ENCODE measurements around the gene GABRR2.
"Not testable (repeated sequence)": the region's sequence is repeated elsewhere in the genome, so short reads cannot be mapped to it uniquely, and the experiment has no call there.

GABRR2 gene

DNA sequence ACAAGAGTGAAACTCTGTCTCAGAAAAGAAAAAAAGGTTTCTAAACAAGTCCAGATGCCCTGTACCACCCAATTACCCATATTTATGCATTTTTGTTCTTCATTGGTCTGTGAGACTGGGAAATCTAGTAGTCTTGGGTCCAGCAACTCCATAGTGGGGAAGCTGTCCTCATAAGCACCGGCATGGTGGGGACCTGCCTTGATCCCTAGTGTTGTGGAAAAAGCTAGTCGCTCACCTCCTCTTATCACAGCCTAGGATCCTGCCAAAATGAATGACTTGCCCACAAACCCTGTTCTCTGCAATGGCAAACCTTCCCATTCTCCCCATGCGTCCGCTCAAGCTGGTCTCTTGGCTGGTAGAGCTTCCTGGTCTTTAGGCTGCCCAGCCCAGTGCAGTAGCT lies 59.7 kb downstream of the GABRR2 start:
- no peak for DNase-seq

DNA sequence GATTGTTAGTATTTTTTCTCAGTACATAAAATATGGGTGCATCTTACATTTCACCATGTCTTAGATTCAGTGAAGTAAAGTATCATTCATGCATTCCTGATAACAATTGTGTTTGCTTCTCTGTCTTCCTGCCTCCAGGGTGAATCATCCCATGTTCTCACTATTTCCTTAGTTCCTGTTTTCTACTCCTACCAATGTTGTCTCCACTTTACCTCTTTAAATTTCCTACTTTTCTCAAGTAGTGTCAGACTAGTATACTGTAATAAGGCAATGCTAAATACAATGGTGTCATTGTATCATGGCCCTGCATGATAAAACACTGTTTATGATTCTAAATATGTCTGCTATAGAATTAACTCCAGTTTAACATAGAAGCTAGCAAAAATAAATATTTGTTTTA lies 60.5 kb downstream of the GABRR2 start:
- no peak for DNase-seq

DNA sequence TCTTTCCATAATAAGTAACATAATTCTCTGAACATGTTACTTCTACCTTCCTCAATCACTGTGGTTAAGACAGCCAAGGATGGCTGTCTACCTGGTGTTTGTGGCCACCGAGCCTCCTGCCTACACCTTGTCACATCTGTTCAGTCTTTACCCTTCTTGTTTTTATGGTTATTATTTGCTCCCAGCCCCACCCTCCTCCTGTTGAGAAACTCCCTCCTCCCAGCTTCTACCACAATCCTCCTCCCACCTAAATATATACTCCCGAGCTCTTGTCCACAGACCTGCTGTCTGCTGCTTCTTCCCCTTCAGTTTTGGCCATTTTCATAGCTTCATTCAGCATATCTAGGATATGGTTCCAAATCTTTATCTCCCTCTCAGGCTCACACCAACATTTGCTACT lies 62.2 kb downstream of the GABRR2 start:
- DNase-seq: no peak

DNA sequence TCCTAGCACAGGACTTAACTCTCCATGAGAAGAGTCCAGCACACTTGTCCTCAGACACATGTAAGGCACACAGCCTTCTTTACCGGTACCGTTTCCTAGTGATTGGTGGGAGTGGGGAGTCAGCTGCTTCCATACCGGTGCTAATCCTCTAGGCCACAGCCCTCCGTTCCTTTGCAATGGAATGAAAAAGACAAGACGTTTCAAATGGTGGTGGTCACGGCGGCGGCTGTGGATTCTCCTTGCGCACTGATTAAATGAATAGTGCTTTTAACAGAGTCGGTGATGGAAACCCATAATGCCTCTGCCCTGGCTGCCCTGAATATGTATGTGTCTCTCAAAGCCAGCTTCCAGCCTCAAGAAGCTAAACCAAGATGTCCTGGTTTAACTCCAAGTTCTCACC lies 63.1 kb downstream of the GABRR2 start:
- no peak for DNase-seq

DNA sequence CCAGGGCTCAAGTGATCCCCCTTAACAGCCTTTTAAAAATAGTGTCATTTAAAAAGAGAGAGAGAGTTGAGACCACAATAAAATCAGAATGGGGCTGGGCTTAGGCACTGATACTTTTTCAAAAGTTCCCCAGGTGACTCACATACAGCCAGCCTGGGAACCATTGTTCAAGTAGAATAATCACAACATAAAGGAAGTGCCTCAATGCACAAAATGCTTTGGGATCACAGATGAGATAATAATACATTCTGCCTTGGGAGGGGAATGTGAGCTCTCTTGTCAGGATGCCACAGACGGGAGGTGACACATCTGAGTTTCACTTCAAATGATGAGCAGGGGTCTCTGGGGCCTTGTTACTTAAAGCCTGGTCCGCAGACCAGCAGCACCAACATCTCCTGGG lies 63.9 kb downstream of the GABRR2 start:
- DNase-seq: no peak

DNA sequence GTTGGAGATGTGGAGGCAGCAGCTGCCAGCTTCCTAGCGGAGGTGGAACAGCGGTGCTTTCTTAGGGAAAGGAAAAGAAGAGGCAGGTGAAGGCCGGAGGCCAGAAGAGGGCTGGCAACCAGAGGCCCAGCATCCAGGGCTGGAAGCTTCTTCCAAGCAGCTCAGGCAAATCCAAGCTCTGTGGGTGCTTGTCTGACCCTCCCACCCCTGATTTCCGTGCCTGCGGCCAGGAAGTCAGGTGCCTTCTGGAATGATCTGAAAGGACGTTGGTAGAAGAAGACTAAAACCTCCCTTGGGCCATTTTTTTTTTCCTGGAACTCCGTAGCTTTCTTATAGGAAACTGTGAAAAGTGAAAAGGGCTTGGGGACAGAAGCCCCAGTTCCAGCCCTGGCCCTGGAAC lies 64.9 kb downstream of the GABRR2 start:
- DNase-seq: no peak

DNA sequence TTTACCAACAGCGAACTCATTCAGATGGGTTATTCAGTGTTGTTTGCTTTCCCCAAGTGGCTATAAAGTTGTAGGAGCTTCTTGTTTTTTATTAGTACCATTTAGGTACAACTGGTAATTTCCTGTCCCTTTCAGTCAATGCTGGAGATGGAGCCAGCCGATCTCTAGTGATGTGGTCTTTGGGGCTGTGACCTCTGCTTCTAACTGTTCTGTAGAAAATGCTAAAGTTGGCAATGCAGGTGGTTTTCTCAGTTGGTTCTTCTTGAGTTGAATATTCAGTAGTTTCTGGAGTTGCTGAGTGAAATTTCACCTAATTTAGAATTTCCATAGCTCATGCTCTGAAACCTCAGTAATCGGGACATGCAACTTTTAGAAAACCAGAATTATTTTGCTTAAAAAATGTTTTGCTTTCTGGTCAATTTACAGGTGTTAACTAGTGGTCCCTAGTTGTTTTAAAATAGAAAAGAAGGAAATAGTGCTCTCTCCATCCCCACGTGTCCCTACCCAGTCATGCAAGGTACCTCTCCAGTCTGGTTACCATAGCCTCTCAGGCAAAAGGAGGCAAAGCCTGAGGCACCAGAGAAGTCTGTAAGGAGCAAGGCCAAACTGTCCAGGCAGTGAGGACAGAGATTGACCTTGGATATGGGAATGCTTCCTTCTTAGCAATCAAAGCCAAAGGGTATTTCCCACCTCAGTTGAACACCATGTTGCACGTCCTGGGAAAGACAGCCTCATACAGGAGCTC lies 70.7 kb downstream of the GABRR2 start:
- DNase-seq: no peak

DNA sequence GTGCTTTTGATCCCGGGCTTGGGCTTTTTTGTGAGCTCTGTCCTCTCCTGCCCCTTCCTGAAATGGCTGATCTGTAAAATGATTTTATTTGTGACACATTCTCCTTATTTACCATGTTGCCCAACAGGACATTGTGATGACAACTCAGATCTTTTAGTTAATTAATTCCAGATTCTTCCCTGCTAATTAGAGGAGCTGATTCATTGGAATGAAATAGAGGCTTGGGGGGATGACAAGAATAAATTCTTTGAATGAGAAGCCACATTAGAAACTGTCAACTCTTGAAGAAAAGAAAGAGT lies 71.8 kb downstream of the GABRR2 start:
- DNase-seq: no peak

DNA sequence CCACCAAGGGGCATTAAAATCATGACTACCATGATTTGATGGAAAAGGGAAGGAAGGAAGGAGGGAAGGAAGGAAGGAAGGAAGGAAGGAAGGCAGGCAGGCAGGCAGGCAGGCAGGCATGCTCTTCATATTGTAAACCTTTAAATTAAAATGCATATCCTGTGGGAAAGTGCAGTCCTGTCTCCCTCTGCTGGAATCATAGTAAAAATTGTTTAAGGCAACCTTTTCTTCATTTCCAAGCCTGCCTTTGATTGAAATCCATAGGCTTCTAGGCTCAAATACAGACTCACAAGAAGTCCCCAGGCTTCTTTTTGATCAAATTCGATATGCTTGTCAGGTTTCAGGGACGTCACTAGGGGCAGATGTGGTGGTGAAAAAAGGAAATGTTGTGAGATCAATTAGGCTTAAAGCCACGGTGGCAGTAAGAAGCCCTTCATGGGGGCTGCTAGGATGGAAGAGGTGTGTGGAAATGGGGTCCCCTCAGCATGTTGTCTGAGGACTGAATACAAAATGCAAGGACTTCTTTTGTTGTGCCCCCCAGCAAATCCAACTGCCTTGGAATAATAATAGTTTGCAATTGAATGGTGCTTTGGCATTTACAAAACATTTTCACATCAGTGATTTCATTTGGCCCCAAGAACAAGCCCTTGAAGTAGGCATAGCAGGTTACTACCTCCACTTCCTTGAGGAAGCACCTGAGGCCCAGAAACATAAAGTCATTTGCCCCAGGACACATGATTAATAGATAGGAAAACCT lies 72.3 kb downstream of the GABRR2 start:
- no peak for DNase-seq

DNA sequence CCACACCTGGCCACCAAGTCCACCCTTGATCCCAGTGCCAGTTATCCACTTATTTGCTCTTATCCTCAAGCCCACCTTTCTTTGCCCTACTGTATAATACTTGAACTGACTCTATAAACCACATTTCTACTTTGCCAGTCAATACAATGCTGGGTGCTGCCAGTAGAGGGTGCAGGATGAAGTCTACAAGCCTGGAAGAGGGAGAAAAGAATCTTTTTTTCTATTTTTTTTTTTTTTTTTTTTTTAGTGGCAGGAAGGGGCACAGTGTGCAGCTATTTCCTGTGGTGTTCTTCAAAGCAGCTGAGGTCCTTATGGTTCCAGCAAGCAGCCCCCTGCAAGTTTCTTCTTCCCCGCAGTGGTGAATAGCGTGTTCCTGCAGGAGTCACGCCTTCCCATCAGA lies 75.8 kb downstream of the GABRR2 start:
- peak; percentile 40 for DNase-seq

DNA sequence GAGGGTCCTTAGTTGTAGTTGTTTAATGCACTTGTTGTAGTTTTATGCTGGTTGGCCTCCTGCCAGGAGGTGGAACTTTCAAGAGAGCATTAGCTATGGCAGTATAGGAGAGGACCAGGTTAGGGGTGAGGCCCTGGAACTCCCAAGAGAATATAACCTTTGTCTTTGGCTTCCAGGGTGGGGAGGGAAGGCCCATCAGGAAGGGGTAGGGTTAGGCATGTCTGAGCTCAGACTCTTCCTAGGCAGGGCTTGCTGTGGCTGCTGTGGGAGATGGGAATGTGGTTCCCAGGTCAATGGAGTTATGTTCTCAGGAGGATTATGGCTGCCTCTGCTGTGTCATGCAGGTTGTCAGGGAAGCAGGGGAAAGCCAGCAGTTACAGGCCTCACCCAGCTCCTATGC lies 77.9 kb downstream of the GABRR2 start:
- DNase-seq: no peak

DNA sequence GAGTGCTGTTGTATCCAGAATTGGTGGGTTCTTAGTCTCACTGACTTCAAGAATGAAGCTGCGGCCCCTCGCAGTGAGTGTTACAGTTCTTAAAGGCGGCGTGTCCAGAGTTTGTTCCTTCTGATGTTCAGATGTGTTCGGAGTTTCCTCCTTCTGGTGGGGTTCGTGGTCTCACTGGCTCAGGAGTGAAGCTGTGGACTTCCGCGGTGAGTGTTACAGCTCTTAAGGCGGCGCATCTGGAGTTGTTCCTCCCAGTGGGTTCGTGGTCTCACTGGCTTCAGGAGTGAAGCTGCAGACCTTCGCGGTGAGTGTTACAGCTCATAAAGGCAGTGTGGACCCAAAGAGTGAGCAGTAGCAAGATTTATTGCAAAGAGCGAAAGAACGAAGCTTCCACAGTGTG lies 81.5 kb downstream of the GABRR2 start:
- DNase-seq: not testable (repeated sequence)

DNA sequence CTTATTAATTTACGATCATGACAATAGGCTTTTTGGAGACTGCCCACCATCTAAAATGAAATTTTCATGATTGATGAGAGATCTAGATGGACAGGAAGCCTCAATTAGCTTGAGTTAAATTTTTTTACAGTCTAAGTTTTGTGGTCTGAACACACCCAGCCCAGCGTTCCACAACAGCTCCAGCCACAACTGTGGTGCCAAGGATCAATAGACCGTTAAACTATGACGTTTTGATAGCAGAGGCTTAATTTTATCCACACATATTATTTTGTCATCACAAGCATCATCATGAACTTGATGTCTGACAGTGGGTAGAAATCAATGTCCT lies 92.4 kb downstream of the GABRR2 start:
- DNase-seq: no peak

DNA sequence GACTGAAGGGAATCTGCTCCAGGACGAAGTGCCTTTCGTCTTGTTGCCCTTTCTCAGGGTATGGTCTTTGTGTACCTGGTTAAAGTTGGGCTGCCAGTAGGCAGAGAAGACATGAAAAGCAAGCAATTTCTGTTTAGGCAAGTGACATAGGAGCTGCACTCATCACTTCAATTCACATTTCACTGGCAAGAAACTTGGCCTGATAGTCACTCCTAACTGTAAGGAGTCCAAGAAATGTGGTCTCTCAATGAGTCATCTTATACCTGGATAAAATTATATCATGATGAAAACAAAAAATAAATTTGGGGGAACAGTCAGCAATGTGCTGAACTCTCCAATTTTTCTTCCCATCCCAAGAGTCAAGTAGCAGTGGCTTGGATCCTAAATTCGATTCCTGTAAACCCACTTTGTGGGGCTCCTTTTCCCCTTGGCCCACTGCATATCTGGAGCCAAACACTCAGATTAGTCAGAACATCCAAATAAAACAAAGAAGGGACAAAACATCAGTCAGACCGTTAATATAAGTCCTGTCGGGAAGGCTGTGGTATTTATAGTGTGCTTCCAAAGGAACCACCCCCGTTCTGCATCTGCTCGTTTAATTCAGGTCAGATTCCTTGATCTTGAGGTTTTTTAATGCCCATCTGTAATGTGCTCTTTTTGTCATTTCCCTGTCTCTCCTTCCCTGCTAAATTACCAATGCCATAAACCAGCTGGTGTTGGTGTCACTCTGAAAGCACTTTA lies 93.0 kb downstream of the GABRR2 start:
- no peak for DNase-seq

DNA sequence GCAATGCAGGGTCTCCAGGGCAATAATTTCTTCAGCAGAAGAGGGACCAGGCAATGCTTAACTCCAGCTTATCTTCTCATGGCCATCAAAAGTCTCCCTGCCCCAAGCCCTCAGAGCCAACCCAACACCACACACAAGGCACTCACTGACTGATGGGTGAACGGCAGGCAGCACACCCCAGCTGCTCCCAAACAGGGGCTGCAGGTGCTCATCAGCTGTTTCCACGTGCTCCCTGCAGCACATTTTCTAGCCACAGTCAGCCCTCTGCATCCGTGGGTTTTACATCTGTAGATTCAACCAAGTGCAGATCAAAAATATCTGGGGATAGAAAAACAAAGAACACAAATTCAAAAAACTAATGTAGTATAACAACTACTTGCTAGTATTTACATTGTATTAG lies 94.0 kb downstream of the GABRR2 start:
- DNase-seq: no peak

DNA sequence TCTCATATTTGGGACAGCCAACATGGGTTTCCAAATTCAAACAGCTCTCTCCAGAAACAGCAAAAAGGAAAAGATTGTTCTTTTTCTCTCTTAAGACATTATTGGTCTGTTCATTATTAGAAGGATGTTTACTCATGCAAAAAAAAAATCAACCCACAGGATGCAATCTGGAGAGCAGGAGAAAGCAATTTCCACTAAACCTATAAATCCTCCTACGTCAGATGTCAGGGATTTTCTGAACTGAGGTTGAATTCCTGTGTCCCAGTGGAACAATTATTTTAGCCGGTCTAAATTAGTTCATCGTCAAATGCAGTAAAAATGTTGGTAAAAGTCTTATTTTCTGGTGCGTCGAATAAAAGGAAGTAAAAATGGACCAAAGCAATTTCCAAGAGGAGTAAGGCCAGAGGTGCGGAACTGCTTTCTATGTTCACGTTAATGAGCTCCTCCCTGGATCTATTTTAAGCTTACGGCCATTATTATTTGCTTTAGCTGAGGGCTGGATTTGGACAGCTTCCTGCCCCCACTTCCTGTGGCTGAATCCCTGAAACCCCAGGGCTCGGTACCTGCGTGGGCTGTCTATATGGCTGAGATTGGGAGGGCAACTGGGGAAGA lies 97.7 kb downstream of the GABRR2 start, which contains the start of gene GABRR1:
GABRR1 (minus strand) TSS at position 60 of the 612 bp plus-strand sequence; CDS start at position 24, 36 bp downstream.
- no peak for DNase-seq

DNA sequence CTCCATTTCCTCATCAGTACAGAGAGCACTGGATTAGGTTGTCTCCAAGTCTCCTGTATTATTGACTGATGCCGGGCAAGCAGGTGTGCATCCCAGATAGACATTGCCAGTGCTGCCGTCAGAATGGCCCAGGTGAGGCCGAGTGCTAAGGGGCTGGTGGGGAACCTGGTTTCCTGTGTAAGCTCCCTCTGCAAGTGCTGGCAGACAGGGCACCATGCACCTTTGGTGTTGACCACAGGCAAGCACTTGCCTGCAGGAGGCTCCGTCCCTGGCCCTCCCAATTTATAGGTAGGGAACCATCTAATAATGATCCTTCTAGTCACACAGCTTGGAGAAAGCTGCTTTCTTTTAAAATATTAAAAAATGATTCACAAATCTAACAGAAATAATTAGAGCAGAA lies 98.7 kb downstream of the GABRR2 start:
- DNase-seq: no peak

DNA sequence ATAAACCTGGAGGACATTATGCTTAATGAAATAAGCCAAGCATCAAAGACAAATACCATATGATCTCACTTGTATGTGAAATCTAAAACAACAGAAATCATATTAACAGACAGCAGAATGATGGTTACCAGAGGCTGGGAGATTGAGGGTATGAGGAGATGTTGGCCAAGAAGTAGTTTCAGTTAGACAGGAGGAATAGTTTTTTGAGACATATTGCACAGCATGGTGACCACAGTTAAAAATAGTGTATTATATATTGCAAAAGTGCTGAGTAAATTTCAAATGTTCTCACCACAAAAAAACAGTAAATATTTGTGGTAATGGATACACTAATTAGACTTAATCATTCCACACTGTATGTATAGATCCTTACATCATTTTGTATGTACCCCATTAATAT lies 99.7 kb downstream of the GABRR2 start:
- no peak for DNase-seq

DNA sequence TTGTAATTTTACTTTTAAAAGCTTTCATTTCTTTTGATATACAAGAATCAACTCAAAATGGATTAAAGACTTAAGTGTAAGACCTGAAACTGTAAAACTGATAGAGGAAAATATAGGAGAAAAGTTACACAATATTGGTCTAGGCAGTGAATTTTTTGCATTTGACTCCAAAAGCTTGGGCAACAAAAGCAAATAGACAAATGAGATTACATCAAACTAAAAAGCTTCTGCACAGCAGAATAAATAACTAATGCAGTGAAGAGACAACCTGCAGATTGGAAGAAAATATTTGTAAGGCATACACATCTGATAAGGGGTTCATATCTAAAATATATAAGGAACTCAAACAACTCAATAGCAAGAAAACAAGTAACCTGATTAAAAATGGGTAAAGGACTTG lies 100.9 kb downstream of the GABRR2 start:
- no peak for DNase-seq

DNA sequence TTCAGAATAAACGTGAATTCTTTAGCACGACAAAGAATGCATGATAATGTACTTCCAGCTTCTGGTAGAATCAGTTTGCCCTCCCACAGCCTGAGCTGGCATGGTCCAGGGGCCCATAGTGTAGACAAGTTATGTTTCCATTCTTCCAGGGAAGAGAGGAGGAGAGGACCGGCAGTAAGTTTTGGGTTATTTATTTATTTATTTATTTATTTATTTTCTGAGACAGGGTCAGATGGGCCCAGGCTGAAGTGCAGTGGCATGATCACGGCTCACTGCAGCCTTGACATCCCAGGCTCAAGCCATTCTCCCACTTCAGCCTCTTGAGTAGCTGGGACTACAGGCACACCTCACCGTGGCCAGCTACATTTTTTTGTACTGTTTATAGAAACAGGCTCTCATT lies 102.6 kb downstream of the GABRR2 start:
- no peak for DNase-seq

DNA sequence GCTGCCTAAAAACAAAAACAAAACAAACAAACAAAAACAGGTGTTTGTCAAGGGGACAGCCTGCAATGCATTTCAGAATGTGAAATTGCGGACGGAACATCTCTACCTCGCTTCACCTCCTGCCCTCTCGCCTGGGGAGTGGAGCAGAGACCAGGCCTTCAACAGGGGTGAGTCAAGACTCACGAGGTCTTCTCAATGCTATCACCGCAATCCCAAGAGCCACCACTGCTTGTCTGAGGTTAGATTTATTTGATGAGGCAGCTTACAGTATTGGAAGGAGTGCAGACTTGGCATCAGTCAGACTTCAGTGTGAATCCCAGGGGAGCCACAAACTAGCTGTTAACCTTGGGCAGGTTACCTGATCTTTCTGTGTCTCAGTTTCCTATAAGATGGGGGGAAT lies 105.6 kb downstream of the GABRR2 start:
- no peak for DNase-seq

DNA sequence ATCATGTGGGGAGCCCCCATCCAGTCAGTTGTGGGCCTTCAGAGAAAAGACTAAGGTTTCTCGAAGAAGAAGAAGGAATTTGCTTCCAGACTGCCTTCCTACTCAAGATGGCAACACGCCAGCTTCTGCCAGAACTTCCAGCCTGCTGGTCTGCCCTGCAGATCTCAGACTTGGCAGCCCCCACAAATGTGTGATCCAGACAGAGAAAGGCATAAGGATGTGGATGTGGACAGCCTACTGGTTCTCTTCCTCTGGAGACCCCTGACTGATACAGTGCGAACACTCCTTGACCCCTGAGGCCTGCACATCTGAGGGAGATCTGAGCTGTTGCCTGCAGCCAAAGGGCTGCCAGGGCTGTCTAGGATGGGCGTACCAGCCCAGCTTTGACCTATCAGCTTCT lies 106.5 kb downstream of the GABRR2 start:
- no peak for DNase-seq

Data from stimulated activated CD8-positive, alpha-beta memory T cell treated with anti-CD3 and anti-CD28 coated beads, Interleukin-4, amount 100 ng/mL, for 48 hours (primary cell).